K562 (cell line): ENCODE data around the gene SC5D. TPM values are rescaled to one million over a fixed set of nuclear protein-coding genes. Genes with fewer than 3 reads are reported as not detected.

Source experiments
- ATAC-seq: fragments of 200-7000 bp; cut with Tn5 transposase; 3 replicates; pipeline ENCODE4 v1.9.1; 2020; ENCODE audit warnings: moderate library complexity
- BruUV-seq: library from RNA; stranded (reverse); fragments of 400-500 nt; replicated peaks from 2 replicates; lab custom pipeline; 2021; lab: Mats Ljungman, UMichigan
- CTCF ChIA-PET: fragments of 300-600 bp; formaldehyde crosslinking; extraction: SDS; loops from one replicate; lab custom pipeline; 2021; ENCODE audit warnings: low intra/inter-chr PET ratio; lab: Yijun Ruan, JAX
- POLR2A ChIA-PET: fragments of 300-600, 350-650 bp; sonication (Branson Sonifier 250); formaldehyde crosslinking; extraction: SDS; loops from one replicate; lab custom pipeline; 2021; ENCODE audit warnings: antibody characterized with exemption, inconsistent platforms; lab: Yijun Ruan, JAX
- DNase-seq, 4 experiments: peaks; one replicate each; pipeline versions ENCODE4 v3.0.0 to v3.0.0-alpha.2; 2011 to 2018; ENCODE audit warnings: low spot score in 3 of 4, mixed read lengths in 3 of 4; ENCODE audit errors: extremely low read depth in 1 of 4
- FAIRE-seq: peaks from 2 replicates; lab custom pipeline; 2011; peaks lifted over from hg19 to GRCh38; lab: Jason Lieb, UNC
- H2AFZ ChIP-seq: 2 replicates; pipeline ENCODE4 v1.6.0; 2011; ENCODE audit warnings: low read depth, low read length, control low read depth, inconsistent platforms
- H3K27ac ChIP-seq: fragments of 200-600 bp; 3 replicates; pipeline ENCODE4 v1.8.0; 2011; ENCODE audit warnings: low read depth, mild to moderate bottlenecking, control low read depth, inconsistent platforms, low read length, moderate library complexity, mixed read lengths; ENCODE audit errors: extremely low read depth
- H3K27me3 ChIP-seq, 2 experiments: fragments of 300-600 bp in 1 of 2; 2 replicates in 1 of 2; 3 replicates in 1 of 2; pipeline versions ENCODE4 v1.6.0 to v1.8.0; 2011; ENCODE audit warnings: inconsistent platforms in 2 of 2, low read length in 2 of 2, mild to moderate bottlenecking in 1 of 2, mixed read lengths in 1 of 2, moderate library complexity in 1 of 2; ENCODE audit not compliant: control insufficient read depth in 2 of 2, insufficient read depth in 2 of 2
- H3K36me3 ChIP-seq: fragments of 300-600 bp; 3 replicates; pipeline ENCODE4 v1.8.0; 2011; ENCODE audit warnings: mild to moderate bottlenecking, low read length, inconsistent platforms; ENCODE audit not compliant: control insufficient read depth, insufficient read depth
- H3K4me1 ChIP-seq, 2 experiments: fragments of 200-600 bp in 1 of 2; replicated peaks in 1 of 2; 2 replicates in 1 of 2; 3 replicates in 1 of 2; pipeline versions ENCODE4 v1.5.1 to v1.8.0; 2011; ENCODE audit warnings: inconsistent platforms in 2 of 2, low read length in 2 of 2, mild to moderate bottlenecking in 1 of 2, mixed read lengths in 1 of 2, moderate library complexity in 1 of 2; ENCODE audit not compliant: control insufficient read depth in 2 of 2, insufficient read depth in 2 of 2
- H3K4me2 ChIP-seq: 2 replicates; pipeline ENCODE4 v1.6.1; 2011; ENCODE audit warnings: low read length, control low read depth, inconsistent platforms, mixed read lengths; ENCODE audit not compliant: insufficient read depth
- H3K4me3 ChIP-seq: fragments of 200-600 bp; sonication (generic), shearing (Covaris generic); 2 replicates; pipeline ENCODE4 v1.5.1; 2016; ENCODE audit warnings: control low read depth, inconsistent platforms
- H3K79me2 ChIP-seq: fragments of 200-600 bp; 3 replicates; pipeline ENCODE4 v1.8.0; 2011; ENCODE audit warnings: low read length, inconsistent platforms; ENCODE audit not compliant: control insufficient read depth, insufficient read depth
- H3K9ac ChIP-seq, 2 experiments: 2 replicates each; pipeline versions ENCODE4 v1.6.0 to v1.6.1; 2011; ENCODE audit warnings: low read depth in 2 of 2, low read length in 2 of 2, control low read depth in 1 of 2, inconsistent platforms in 1 of 2, mild to moderate bottlenecking in 1 of 2, mixed read lengths in 1 of 2; ENCODE audit not compliant: insufficient read depth in 1 of 2
- H3K9me1 ChIP-seq: one replicate; pipeline ENCODE4 v1.6.0; 2011; ENCODE audit warnings: inconsistent platforms, mild to moderate bottlenecking, low read length, moderate library complexity; ENCODE audit not compliant: control insufficient read depth, insufficient read depth
- H3K9me3 ChIP-seq: replicated peaks from 2 replicates; pipeline ENCODE4 v1.5.1; 2011; ENCODE audit warnings: low read depth, low read length, inconsistent platforms; ENCODE audit not compliant: control insufficient read depth, insufficient read depth
- H4K20me1 ChIP-seq: replicated peaks from 2 replicates; pipeline ENCODE4 v1.6.1; 2011; ENCODE audit warnings: low read length, inconsistent platforms, mixed read lengths; ENCODE audit not compliant: control insufficient read depth, insufficient read depth
- BACH1 ChIP-seq: fragments of 200-800 bp; sonication (Bioruptor generic); IDR thresholded peaks from 2 replicates; pipeline ENCODE4 v1.6.1; 2016; ENCODE audit warnings: missing genetic modification characterization, missing compliant biosample characterization
- CBFB ChIP-seq: sonication (generic); formaldehyde crosslinking; IDR thresholded peaks from 2 replicates; pipeline ENCODE4 v1.4.0; 2020; ENCODE audit warnings: mild to moderate bottlenecking, missing genetic modification reagents
- KAT7 ChIP-seq: sonication (generic); formaldehyde crosslinking; IDR thresholded peaks from 2 replicates; pipeline ENCODE4 v1.8.0; 2022; ENCODE audit warnings: missing genetic modification reagents, mild to moderate bottlenecking, borderline replicate concordance
- KDM2B ChIP-seq: fragments of 250-450 bp; sonication (Bioruptor Pico); IDR thresholded peaks from 2 replicates; pipeline ENCODE4 v1.8.0; 2021; ENCODE audit warnings: mild to moderate bottlenecking, moderate library complexity
- SLC30A9 ChIP-seq: fragments of 250-450 bp; sonication (Bioruptor Pico); IDR thresholded peaks from 2 replicates; pipeline ENCODE4 v1.8.0; 2022; ENCODE audit warnings: mild to moderate bottlenecking, moderate library complexity
- TCF7L2 ChIP-seq: fragments of 150-350 bp; IDR thresholded peaks from 2 replicates; pipeline ENCODE4 v1.6.1; 2016; ENCODE audit warnings: low read depth, mild to moderate bottlenecking, low read length, moderate library complexity
- ZNF282 ChIP-seq: sonication (generic); formaldehyde crosslinking; IDR thresholded peaks from 2 replicates; pipeline ENCODE4 v1.8.1; 2023; ENCODE audit warnings: missing genetic modification reagents
- ZNF507 ChIP-seq: conservative IDR thresholded peaks from 2 replicates; pipeline ENCODE4 v1.6.1; 2017; ENCODE audit warnings: missing genetic modification characterization, missing compliant biosample characterization
- WGBS: fragments of 100-300 bp; shearing (Covaris generic); methylation state at CpG from one replicate; pipeline ENCODE4 v1.1.6; 2016; ENCODE audit warnings: low coverage, mixed read lengths; ENCODE audit not compliant: insufficient coverage; ENCODE audit errors: missing lambda C conversion rate; 5-methylcytosine and 5-hydroxymethylcytosine counted together
- in situ Hi-C: fragments of 300-500 bp; cut with MboI; formaldehyde crosslinking; loops from 4 replicates; pipeline ENCODE4 v1.15.0; 2018; ENCODE audit warnings: inconsistent platforms, mixed read lengths
- intact Hi-C: fragments of 100-400 bp; cut with micrococcal nuclease; formaldehyde crosslinking; loops from 2 replicates; pipeline ENCODE4 v1.14.2; 2022
- polyA plus RNA-seq, 8 experiments: library from polyadenylated mRNA; depleted of rRNA in 4 of 8; stranded (reverse) in 5 of 8; unstranded in 3 of 8; fragments of >200 nt; fragmentation: Nextera tagmentation in 2 of 8; fragmentation: Illumina TruSeq in 1 of 8; extraction: Ambion mirVana in 2 of 8; extraction: Trizol in 1 of 8; gene quantifications; 2 replicates each; pipeline versions ENCODE4 v1.2.1 to v1.2.3, GENCODE V29; 2011 to 2014; ENCODE audit warnings: inconsistent platforms in 1 of 8, missing spikeins in 1 of 8
- total RNA-seq, 7 experiments: library from RNA; depleted of rRNA in 6 of 7; stranded (reverse); fragments of >200 nt in 6 of 7; fragmentation: Illumina TruSeq in 2 of 7; extraction: Trizol in 2 of 7; gene quantifications; 2 replicates each; pipeline versions ENCODE4 v1.2.1 to v1.2.3, GENCODE V29; 2011 to 2021; ENCODE audit warnings: low replicate concordance in 1 of 7
- TF ChIP-seq, protein P1 (sequence below): sonication (generic); formaldehyde crosslinking; IDR thresholded peaks from 2 replicates; pipeline ENCODE4 v1.8.1; 2023; ENCODE audit warnings: mild to moderate bottlenecking, missing genetic modification reagents
- TF ChIP-seq, protein P2 (sequence below), 2 experiments: fragments of 150-350 bp in 1 of 2; IDR thresholded peaks; 2 replicates each; pipeline ENCODE4 v1.6.1; 2012 to 2016; ENCODE audit warnings: low read depth in 2 of 2, low read length in 2 of 2, mild to moderate bottlenecking in 1 of 2, moderate library complexity in 1 of 2
- TF ChIP-seq, protein P3 (sequence below), 2 experiments: fragments of 450-650 bp; conservative IDR thresholded peaks; 2 replicates each; pipeline ENCODE4 v1.6.1; 2017; ENCODE audit warnings: mild to moderate bottlenecking in 2 of 2, moderate library complexity in 2 of 2
- TF ChIP-seq, protein P4 (sequence below): fragments of 250-450 bp; sonication (Bioruptor Pico); IDR thresholded peaks from 2 replicates; pipeline ENCODE4 v1.8.0; 2021; ENCODE audit warnings: moderate library complexity, mild to moderate bottlenecking, inconsistent platforms

The SC5D gene
- total and polyA plus RNA-seq, 9 of the 15 experiments (the other 6 are each of a cell fraction or from before 2014, with no cell fraction given) = 7.6 to 84.0 (median 17.4) TPM

DNA sequence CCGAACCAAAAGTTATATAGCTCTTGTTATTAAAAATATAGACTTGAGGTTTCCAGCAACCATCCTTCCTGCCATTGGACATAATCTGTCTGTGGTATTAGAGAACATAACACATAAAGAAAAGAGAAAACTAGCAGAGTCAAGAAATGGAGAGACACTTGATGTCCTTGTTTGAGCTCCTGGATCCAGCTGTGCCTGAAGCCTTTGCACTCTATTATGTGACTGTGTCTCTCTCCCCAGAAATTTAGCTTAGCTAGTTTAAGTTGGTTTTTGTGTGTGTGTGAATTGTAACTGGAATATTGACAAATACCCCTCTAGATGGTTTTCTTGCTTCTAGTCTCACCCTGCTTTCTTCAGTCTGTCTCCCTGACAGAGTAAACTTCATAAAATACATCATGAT lies 61.6 kb downstream of the SC5D start (continued):
- TF ChIP-seq, protein P1, sequence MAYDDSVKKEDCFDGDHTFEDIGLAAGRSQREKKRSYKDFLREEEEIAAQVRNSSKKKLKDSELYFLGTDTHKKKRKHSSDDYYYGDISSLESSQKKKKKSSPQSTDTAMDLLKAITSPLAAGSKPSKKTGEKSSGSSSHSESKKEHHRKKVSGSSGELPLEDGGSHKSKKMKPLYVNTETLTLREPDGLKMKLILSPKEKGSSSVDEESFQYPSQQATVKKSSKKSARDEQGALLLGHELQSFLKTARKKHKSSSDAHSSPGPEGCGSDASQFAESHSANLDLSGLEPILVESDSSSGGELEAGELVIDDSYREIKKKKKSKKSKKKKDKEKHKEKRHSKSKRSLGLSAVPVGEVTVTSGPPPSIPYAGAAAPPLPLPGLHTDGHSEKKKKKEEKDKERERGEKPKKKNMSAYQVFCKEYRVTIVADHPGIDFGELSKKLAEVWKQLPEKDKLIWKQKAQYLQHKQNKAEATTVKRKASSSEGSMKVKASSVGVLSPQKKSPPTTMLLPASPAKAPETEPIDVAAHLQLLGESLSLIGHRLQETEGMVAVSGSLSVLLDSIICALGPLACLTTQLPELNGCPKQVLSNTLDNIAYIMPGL = no peak
- TF ChIP-seq TCF7L2 (no peak), SLC30A9 (CRISPR knock-in tag) (no peak)

DNA sequence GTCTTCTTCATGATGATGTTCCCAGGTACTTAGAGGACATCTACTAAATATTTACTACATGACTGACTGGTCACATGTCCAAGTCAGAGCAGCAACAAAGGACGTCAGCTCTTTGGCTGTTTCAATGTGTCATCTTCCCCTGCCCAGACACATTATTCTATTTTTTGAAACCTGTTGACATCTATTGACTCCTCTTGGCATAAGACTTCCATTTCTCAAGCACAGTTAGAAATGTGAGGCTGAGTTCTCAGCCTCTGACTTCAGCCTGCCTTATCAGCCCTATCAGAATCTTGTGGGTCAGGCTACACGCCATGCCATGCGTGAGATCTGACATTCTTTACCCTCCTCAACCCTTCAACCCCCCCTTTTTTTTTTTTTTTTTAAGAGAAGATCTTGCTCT lies 63.8 kb downstream of the SC5D start:
- WGBS = 0% methylated on average over 3 of the region's 3 CpGs
- in situ Hi-C loops = no loop called here
- ChIA-PET CTCF (no interaction called here), POLR2A (no interaction called here)
- BruUV-seq = no TSS peak
- Histone ChIP-seq H3K79me2 (no peaks in the 10 kb centered on the region), H3K4me3 (no peak overlapping the region), H3K36me3 (no peaks in the 10 kb centered on the region), H2AFZ (no peak overlapping the region), H3K9me1 (no peaks in the 10 kb centered on the region), H3K9ac (no peak overlapping the region), H4K20me1 (no peaks in the 10 kb centered on the region), H3K4me2 (no peak overlapping the region), H3K4me1 (no peaks in the 10 kb centered on the region), H3K9me3 (no peaks in the 10 kb centered on the region), H3K27ac (no peak overlapping the region), H3K27me3 (no peaks in the 10 kb centered on the region)
- TF ChIP-seq BACH1 (tag) (no peak), KAT7 (CRISPR knock-in tag) (no peak), CBFB (CRISPR knock-in tag) (no peak), KDM2B (CRISPR knock-in tag) (no peak), ZNF507 (tag) (no peak), ZNF282 (CRISPR knock-in tag) (no peak)
- TF ChIP-seq, protein P2, sequence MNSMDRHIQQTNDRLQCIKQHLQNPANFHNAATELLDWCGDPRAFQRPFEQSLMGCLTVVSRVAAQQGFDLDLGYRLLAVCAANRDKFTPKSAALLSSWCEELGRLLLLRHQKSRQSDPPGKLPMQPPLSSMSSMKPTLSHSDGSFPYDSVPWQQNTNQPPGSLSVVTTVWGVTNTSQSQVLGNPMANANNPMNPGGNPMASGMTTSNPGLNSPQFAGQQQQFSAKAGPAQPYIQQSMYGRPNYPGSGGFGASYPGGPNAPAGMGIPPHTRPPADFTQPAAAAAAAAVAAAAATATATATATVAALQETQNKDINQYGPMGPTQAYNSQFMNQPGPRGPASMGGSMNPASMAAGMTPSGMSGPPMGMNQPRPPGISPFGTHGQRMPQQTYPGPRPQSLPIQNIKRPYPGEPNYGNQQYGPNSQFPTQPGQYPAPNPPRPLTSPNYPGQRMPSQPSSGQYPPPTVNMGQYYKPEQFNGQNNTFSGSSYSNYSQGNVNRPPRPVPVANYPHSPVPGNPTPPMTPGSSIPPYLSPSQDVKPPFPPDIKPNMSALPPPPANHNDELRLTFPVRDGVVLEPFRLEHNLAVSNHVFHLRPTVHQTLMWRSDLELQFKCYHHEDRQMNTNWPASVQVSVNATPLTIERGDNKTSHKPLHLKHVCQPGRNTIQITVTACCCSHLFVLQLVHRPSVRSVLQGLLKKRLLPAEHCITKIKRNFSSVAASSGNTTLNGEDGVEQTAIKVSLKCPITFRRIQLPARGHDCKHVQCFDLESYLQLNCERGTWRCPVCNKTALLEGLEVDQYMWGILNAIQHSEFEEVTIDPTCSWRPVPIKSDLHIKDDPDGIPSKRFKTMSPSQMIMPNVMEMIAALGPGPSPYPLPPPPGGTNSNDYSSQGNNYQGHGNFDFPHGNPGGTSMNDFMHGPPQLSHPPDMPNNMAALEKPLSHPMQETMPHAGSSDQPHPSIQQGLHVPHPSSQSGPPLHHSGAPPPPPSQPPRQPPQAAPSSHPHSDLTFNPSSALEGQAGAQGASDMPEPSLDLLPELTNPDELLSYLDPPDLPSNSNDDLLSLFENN (IDR thresholded peaks at IDR 0.05; ENCODE audit: low read depth in 2 of 2, low read length in 2 of 2) = no peak
- TF ChIP-seq, protein P3, sequence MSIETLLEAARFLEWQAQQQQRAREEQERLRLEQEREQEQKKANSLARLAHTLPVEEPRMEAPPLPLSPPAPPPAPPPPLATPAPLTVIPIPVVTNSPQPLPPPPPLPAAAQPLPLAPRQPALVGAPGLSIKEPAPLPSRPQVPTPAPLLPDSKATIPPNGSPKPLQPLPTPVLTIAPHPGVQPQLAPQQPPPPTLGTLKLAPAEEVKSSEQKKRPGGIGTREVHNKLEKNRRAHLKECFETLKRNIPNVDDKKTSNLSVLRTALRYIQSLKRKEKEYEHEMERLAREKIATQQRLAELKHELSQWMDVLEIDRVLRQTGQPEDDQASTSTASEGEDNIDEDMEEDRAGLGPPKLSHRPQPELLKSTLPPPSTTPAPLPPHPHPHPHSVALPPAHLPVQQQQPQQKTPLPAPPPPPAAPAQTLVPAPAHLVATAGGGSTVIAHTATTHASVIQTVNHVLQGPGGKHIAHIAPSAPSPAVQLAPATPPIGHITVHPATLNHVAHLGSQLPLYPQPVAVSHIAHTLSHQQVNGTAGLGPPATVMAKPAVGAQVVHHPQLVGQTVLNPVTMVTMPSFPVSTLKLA (conservative IDR thresholded peaks at IDR 0.05) = no peak
- TF ChIP-seq, protein P4, sequence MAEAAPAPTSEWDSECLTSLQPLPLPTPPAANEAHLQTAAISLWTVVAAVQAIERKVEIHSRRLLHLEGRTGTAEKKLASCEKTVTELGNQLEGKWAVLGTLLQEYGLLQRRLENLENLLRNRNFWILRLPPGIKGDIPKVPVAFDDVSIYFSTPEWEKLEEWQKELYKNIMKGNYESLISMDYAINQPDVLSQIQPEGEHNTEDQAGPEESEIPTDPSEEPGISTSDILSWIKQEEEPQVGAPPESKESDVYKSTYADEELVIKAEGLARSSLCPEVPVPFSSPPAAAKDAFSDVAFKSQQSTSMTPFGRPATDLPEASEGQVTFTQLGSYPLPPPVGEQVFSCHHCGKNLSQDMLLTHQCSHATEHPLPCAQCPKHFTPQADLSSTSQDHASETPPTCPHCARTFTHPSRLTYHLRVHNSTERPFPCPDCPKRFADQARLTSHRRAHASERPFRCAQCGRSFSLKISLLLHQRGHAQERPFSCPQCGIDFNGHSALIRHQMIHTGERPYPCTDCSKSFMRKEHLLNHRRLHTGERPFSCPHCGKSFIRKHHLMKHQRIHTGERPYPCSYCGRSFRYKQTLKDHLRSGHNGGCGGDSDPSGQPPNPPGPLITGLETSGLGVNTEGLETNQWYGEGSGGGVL (CRISPR knock-in tag) = no peak
- intact Hi-C loops = no loop called here
- DNase-seq = no peak
- FAIRE-seq = no peak
- ATAC-seq = no peak
